ENCODE measurements around the gene IBA57.

DNA sequence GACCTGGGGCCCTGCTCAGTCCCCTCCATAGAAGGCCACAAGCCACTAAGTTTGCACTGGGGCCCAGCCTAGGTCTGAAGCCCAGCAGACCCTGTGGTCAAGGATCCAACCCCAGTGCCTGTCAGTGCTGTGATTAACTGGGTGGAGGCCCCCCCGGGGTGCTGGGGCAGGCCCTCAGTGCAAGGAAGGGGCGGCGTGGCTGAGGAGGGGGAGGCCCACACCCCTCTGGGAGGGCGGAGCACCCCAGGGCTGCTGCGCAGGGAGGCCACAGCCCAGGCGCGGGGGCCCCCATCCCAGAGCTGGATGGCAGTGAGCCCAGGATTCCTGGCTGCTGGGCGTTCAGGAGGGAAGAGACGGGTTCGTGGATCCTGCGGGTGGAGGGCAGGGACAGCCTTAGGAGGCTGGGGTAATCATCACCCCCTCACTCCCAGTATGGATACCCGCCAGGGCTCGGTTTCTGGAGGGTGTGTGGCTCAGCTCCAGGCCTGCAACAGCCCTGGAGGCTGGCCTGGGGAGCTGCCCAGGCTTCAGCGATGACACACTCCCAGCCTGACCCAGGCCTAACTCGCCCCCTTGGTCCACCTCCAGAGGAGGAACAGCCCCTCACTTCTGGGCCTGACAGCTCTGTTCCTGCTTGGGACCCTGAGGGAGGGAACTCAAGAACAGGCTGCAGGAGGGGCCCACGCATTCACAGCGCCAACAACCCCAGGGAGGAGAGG lies 15.0 kb upstream of the IBA57 start:
- TF ChIP-seq EZH2 (IDR thresholded peaks at IDR 0.05; ENCODE audit: low read depth, low read length, severe bottlenecking): no peak
- no peak for TF ChIP-seq SIN3A (conservative IDR thresholded peaks at IDR 0.05 in 1 of 2, IDR thresholded peaks at IDR 0.05 in 1 of 2; ENCODE audit: low read depth in 1 of 2, low read length in 2 of 2)
- no peak for TF ChIP-seq RFX5 (IDR thresholded peaks at IDR 0.05; ENCODE audit: borderline replicate concordance, low read depth, low read length)
- TF ChIP-seq CHD2 (IDR thresholded peaks at IDR 0.05; ENCODE audit: low read length): no peak
- TF ChIP-seq, protein P1, sequence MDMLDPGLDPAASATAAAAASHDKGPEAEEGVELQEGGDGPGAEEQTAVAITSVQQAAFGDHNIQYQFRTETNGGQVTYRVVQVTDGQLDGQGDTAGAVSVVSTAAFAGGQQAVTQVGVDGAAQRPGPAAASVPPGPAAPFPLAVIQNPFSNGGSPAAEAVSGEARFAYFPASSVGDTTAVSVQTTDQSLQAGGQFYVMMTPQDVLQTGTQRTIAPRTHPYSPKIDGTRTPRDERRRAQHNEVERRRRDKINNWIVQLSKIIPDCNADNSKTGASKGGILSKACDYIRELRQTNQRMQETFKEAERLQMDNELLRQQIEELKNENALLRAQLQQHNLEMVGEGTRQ (IDR thresholded peaks at IDR 0.05; ENCODE audit: low read length): no peak
- TF ChIP-seq, protein P2, sequence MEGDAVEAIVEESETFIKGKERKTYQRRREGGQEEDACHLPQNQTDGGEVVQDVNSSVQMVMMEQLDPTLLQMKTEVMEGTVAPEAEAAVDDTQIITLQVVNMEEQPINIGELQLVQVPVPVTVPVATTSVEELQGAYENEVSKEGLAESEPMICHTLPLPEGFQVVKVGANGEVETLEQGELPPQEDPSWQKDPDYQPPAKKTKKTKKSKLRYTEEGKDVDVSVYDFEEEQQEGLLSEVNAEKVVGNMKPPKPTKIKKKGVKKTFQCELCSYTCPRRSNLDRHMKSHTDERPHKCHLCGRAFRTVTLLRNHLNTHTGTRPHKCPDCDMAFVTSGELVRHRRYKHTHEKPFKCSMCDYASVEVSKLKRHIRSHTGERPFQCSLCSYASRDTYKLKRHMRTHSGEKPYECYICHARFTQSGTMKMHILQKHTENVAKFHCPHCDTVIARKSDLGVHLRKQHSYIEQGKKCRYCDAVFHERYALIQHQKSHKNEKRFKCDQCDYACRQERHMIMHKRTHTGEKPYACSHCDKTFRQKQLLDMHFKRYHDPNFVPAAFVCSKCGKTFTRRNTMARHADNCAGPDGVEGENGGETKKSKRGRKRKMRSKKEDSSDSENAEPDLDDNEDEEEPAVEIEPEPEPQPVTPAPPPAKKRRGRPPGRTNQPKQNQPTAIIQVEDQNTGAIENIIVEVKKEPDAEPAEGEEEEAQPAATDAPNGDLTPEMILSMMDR (IDR thresholded peaks at IDR 0.05; ENCODE audit: control extremely low read depth in 1 of 3, insufficient read depth in 1 of 3, low read depth in 1 of 3, low read length in 3 of 3): no peak
- no peak for TF ChIP-seq ATF3 (IDR thresholded peaks at IDR 0.05; ENCODE audit: insufficient read depth, low read depth, low read length)
- no peak for TF ChIP-seq ZNF274 (IDR thresholded peaks at IDR 0.05; ENCODE audit: borderline replicate concordance, extremely low read depth, low read length)
